Epithelial cell of proximal tubule (primary cell): ENCODE results near the gene ZNF687. TPM values are rescaled to one million over a fixed set of nuclear protein-coding genes. Genes with fewer than 3 reads are reported as not detected.

Source experiments
- total RNA-seq: library from RNA; depleted of rRNA; stranded (reverse); fragments of >200 nt; gene quantifications from 2 replicates; pipeline ENCODE4 v1.2.3, GENCODE V29; 2015

ZNF687 gene
- total RNA-seq, 1 donor from 2014 or later = 14.0 TPM

Other genes with a start within 250 kb of the ZNF687 start
- gene BNIPL, start 245.7 kb upstream of the ZNF687 start, total RNA-seq = 0.14 TPM in 1 of 2 replicates, not detected in the other
- 3.0 and 3.1 TPM in 2 replicates for gene C1orf56, start 234.5 kb upstream of the ZNF687 start, total RNA-seq
- 85.4 and 94.8 TPM in 2 replicates for gene CDC42SE1, start 222.7 kb upstream of the ZNF687 start, total RNA-seq
- gene MLLT11, start 221.9 kb upstream of the ZNF687 start, total RNA-seq = 19.0 and 27.6 TPM in 2 replicates
- 5.4 and 6.1 TPM in 2 replicates for gene GABPB2, start 211.5 kb upstream of the ZNF687 start, total RNA-seq
- gene SEMA6C, start 135.7 kb upstream of the ZNF687 start, total RNA-seq = 2.2 and 6.0 TPM in 2 replicates
- gene TNFAIP8L2, start 125.7 kb upstream of the ZNF687 start, total RNA-seq = not detected in 2 replicates
- 4.5 and 7.2 TPM in 2 replicates for gene LYSMD1, start 116.4 kb upstream of the ZNF687 start, total RNA-seq
- gene SCNM1, start 116.2 kb upstream of the ZNF687 start, total RNA-seq = 44.9 and 47.8 TPM in 2 replicates
- 0.46 TPM in 1 of 2 replicates, not detected in the other for gene TMOD4, start 106.3 kb upstream of the ZNF687 start, total RNA-seq
- 68.6 and 87.0 TPM in 2 replicates for gene VPS72, start 92.1 kb upstream of the ZNF687 start, total RNA-seq
- gene PIP5K1A, start 83.7 kb upstream of the ZNF687 start, total RNA-seq = 62.1 and 68.9 TPM in 2 replicates
- 213 and 225 TPM in 2 replicates for gene PSMD4, start 27.6 kb upstream of the ZNF687 start, total RNA-seq
- gene PI4KB, start 45.1 kb downstream of the ZNF687 start, total RNA-seq = 26.3 and 73.3 TPM in 2 replicates
- gene RFX5, start 65.0 kb downstream of the ZNF687 start, total RNA-seq = 25.9 and 33.9 TPM in 2 replicates
- 2.7 and 5.9 TPM in 2 replicates for gene SELENBP1, start 90.4 kb downstream of the ZNF687 start, total RNA-seq
- 348 and 446 TPM in 2 replicates for gene PSMB4, start 117.3 kb downstream of the ZNF687 start, total RNA-seq
- 18.2 and 29.3 TPM in 2 replicates for gene POGZ, start 177.2 kb downstream of the ZNF687 start, total RNA-seq
- gene CGN, start 229.1 kb downstream of the ZNF687 start, total RNA-seq = 9.5 and 10.1 TPM in 2 replicates